H9 (cell line): ENCODE data around the gene TNRC6C. TPM values are rescaled to one million over a fixed set of nuclear protein-coding genes. Genes with fewer than 3 reads are reported as not detected.

ENCODE experiments used
- DNase-seq: peaks from one replicate; pipeline ENCODE4 v3.0.0-alpha.2; 2017
- H2AFZ ChIP-seq: one replicate; pipeline ENCODE4 v1.6.1; 2013; ENCODE audit warnings: mild to moderate bottlenecking, low read length, control low read depth, moderate library complexity
- H2AK5ac ChIP-seq: 2 replicates; pipeline ENCODE4 v1.6.1; 2013; ENCODE audit warnings: low read length, control low read depth, mixed read lengths; ENCODE audit not compliant: insufficient read length
- H2BK120ac ChIP-seq: one replicate; pipeline ENCODE4 v1.6.1; 2013; ENCODE audit warnings: low read depth, mild to moderate bottlenecking, low read length, control low read depth, inconsistent platforms; ENCODE audit not compliant: poor library complexity, severe bottlenecking
- H2BK12ac ChIP-seq: 2 replicates; pipeline ENCODE4 v1.6.1; 2013; ENCODE audit warnings: low read length, control low read depth, mixed read lengths, low read depth; ENCODE audit not compliant: insufficient read length
- H2BK15ac ChIP-seq: 2 replicates; pipeline ENCODE4 v1.6.1; 2013; ENCODE audit warnings: low read depth, low read length, control low read depth
- H2BK20ac ChIP-seq: one replicate; pipeline ENCODE4 v1.6.1; 2013; ENCODE audit warnings: low read depth, mild to moderate bottlenecking, low read length, control low read depth, inconsistent platforms; ENCODE audit not compliant: poor library complexity, severe bottlenecking
- H2BK5ac ChIP-seq: 2 replicates; pipeline ENCODE4 v1.6.1; 2013; ENCODE audit warnings: low read length, control low read depth, mixed read lengths; ENCODE audit not compliant: insufficient read length
- H3K14ac ChIP-seq: 2 replicates; pipeline ENCODE4 v1.6.1; 2013; ENCODE audit warnings: low read length, control low read depth; ENCODE audit not compliant: insufficient read depth
- H3K18ac ChIP-seq: 2 replicates; pipeline ENCODE4 v1.6.1; 2013; ENCODE audit warnings: low read depth, mild to moderate bottlenecking, mixed read lengths, low read length, control low read depth; ENCODE audit not compliant: insufficient read length
- H3K23ac ChIP-seq: 2 replicates; pipeline ENCODE4 v1.6.1; 2013; ENCODE audit warnings: low read length, control low read depth, mixed read lengths, low read depth; ENCODE audit not compliant: insufficient read length
- H3K23me2 ChIP-seq: 2 replicates; pipeline ENCODE4 v1.6.1; 2013; ENCODE audit warnings: low read depth, mild to moderate bottlenecking, mixed read lengths, low read length, control low read depth; ENCODE audit not compliant: insufficient read length, poor library complexity, severe bottlenecking
- H3K27ac ChIP-seq: 2 replicates; pipeline ENCODE4 v1.5.1; 2013; ENCODE audit warnings: low read length, control low read depth, mixed read lengths, low read depth; ENCODE audit not compliant: insufficient read length
- H3K27me3 ChIP-seq: 2 replicates; pipeline ENCODE4 v1.6.1; 2013; ENCODE audit warnings: low read length, control low read depth, inconsistent platforms; ENCODE audit not compliant: insufficient read depth
- H3K4ac ChIP-seq: 2 replicates; pipeline ENCODE4 v1.6.1; 2013; ENCODE audit warnings: low read depth, mild to moderate bottlenecking, control low read depth, inconsistent platforms, low read length, moderate library complexity
- H3K4me1 ChIP-seq: 2 replicates; pipeline ENCODE4 v1.6.1; 2013; ENCODE audit warnings: low read length, control low read depth, inconsistent platforms; ENCODE audit not compliant: insufficient read depth
- H3K4me2 ChIP-seq: 2 replicates; pipeline ENCODE4 v1.6.1; 2013; ENCODE audit warnings: low read length, control low read depth, mixed read lengths; ENCODE audit not compliant: insufficient read length, insufficient read depth
- H3K56ac ChIP-seq: 2 replicates; pipeline ENCODE4 v1.6.1; 2013; ENCODE audit warnings: low read depth, mild to moderate bottlenecking, mixed read lengths, low read length, control low read depth; ENCODE audit not compliant: insufficient read length
- H3K79me1 ChIP-seq: 2 replicates; pipeline ENCODE4 v1.6.1; 2013; ENCODE audit warnings: low read depth, mild to moderate bottlenecking, moderate library complexity, low read length, control low read depth, inconsistent platforms; ENCODE audit not compliant: insufficient read depth, poor library complexity, severe bottlenecking
- H3K79me2 ChIP-seq: 2 replicates; pipeline ENCODE4 v1.6.1; 2013; ENCODE audit warnings: low read length, control low read depth, inconsistent platforms; ENCODE audit not compliant: insufficient read depth
- H3K9ac ChIP-seq: 2 replicates; pipeline ENCODE4 v1.6.1; 2013; ENCODE audit warnings: low read length, control low read depth, mixed read lengths; ENCODE audit not compliant: insufficient read length; ENCODE audit errors: extremely low read depth
- H3K9me3 ChIP-seq: one replicate; pipeline ENCODE4 v1.6.1; 2013; ENCODE audit warnings: low read depth, low read length, inconsistent platforms; ENCODE audit not compliant: control insufficient read depth
- H3T11ph ChIP-seq: one replicate; pipeline ENCODE4 v1.6.1; 2013; ENCODE audit warnings: mild to moderate bottlenecking, low read length, control low read depth, inconsistent platforms
- H4K20me1 ChIP-seq: one replicate; pipeline ENCODE4 v1.6.1; 2013; ENCODE audit not compliant: control insufficient read depth, insufficient read length, insufficient read depth
- H4K5ac ChIP-seq: 2 replicates; pipeline ENCODE4 v1.6.1; 2013; ENCODE audit warnings: low read depth, mild to moderate bottlenecking, mixed read lengths, low read length, control low read depth; ENCODE audit not compliant: insufficient read length
- H4K8ac ChIP-seq: replicated peaks from 2 replicates; pipeline ENCODE4 v1.6.1; 2013; ENCODE audit warnings: low read length, control low read depth, mixed read lengths, low read depth; ENCODE audit not compliant: insufficient read length
- H4K91ac ChIP-seq: 2 replicates; pipeline ENCODE4 v1.6.1; 2013; ENCODE audit warnings: low read depth, mild to moderate bottlenecking, moderate library complexity, mixed read lengths, low read length, control low read depth; ENCODE audit not compliant: insufficient read length
- H3K27ac Mint-ChIP-seq, 3 experiments: 2 replicates in 2 of 3; 3 replicates in 1 of 3; pipeline ENCODE4 v1.8.0; 2020 to 2021; ENCODE audit warnings: mixed read lengths in 3 of 3, mild to moderate bottlenecking in 1 of 3, moderate library complexity in 1 of 3
- H3K27me3 Mint-ChIP-seq: 2 replicates; pipeline ENCODE4 v1.8.0; 2021; ENCODE audit warnings: low read depth, mild to moderate bottlenecking, moderate library complexity, mixed read lengths
- H3K36me3 Mint-ChIP-seq, 3 experiments: 2 replicates in 2 of 3; 3 replicates in 1 of 3; pipeline ENCODE4 v1.8.0; 2020 to 2021; ENCODE audit warnings: low read depth in 3 of 3, mixed read lengths in 3 of 3; ENCODE audit not compliant: insufficient read depth in 1 of 3
- H3K4me1 Mint-ChIP-seq, 2 experiments: 2 replicates each; pipeline ENCODE4 v1.8.0; 2020; ENCODE audit warnings: mixed read lengths in 2 of 2
- H3K4me3 Mint-ChIP-seq, 2 experiments: 2 replicates in 1 of 2; 3 replicates in 1 of 2; pipeline ENCODE4 v1.8.0; 2020 to 2021; ENCODE audit warnings: mild to moderate bottlenecking in 2 of 2, mixed read lengths in 2 of 2, moderate library complexity in 1 of 2
- H3K9me3 Mint-ChIP-seq, 2 experiments: 2 replicates in 1 of 2; 3 replicates in 1 of 2; pipeline ENCODE4 v1.8.0; 2020; ENCODE audit warnings: mild to moderate bottlenecking in 2 of 2, mixed read lengths in 2 of 2, moderate library complexity in 1 of 2
- WGBS: extraction: QIAGEN DNeasy Blood & Tissue Kit; methylation state at CpG from one replicate; pipeline ENCODE4 v1.1.7; 2013; ENCODE audit warnings: missing lambda C conversion rate, low lambda C conversion rate, mixed read lengths; ENCODE audit not compliant: insufficient read length; ENCODE audit errors: extremely low coverage; 5-methylcytosine and 5-hydroxymethylcytosine counted together
- total RNA-seq: library from RNA; stranded (reverse); gene quantifications from 2 replicates; pipeline ENCODE4 v1.2.1, GENCODE V29; 2021
- TF ChIP-seq, protein P1 (sequence below): fragments of 200-600 bp; sonication (generic); conservative IDR thresholded peaks from 3 replicates; pipeline ENCODE4 v1.8.0; 2021; ENCODE audit warnings: antibody characterized with exemption, mild to moderate bottlenecking

The TNRC6C gene
- total RNA-seq, 1 experiment from 2014 or later = 24.7 TPM

DNA sequence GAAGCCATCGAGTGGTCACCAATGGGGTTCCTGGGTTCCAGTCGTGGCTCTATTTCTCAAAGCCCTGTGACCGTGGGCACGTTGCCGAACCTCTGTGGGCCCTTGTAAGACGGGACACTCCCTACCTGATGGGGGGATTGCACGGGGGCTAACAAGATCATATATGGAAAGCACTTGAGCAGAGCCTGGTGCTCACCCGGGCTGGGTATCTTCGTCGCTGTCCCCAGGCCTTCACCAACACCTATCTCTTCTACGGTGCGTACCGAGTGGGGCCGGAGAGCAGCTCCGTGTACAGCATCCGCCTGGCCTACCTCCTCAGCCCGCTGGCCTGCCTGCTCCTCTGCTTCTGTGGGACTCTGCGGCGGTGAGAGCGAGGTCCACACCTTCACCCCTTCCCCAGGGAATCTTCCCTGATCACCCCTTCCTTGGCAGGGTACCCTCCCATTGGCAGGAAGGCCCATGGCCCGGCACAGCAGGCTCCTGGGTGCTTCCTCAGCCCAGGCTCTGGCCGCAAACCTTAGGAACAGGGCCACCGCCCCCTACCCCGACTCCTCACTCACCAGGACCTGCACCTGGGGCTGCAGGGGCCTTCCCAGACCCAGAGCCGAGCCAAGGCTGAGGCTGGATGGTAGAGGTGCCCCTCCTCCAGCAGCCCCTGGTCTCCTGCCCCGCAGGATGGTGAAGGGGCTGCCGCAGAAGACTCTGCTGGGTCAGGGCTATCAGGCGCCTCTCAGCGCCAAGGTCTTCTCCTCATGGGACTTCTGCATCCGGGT lies 174.9 kb downstream of the TNRC6C start:
- no peak overlapping the region for H3K4me2 ChIP-seq
- H2BK12ac ChIP-seq = no peak overlapping the region
- no peak overlapping the region; the same call in 1 of the 2 replicates for H3K14ac ChIP-seq
- TF ChIP-seq, protein P1, sequence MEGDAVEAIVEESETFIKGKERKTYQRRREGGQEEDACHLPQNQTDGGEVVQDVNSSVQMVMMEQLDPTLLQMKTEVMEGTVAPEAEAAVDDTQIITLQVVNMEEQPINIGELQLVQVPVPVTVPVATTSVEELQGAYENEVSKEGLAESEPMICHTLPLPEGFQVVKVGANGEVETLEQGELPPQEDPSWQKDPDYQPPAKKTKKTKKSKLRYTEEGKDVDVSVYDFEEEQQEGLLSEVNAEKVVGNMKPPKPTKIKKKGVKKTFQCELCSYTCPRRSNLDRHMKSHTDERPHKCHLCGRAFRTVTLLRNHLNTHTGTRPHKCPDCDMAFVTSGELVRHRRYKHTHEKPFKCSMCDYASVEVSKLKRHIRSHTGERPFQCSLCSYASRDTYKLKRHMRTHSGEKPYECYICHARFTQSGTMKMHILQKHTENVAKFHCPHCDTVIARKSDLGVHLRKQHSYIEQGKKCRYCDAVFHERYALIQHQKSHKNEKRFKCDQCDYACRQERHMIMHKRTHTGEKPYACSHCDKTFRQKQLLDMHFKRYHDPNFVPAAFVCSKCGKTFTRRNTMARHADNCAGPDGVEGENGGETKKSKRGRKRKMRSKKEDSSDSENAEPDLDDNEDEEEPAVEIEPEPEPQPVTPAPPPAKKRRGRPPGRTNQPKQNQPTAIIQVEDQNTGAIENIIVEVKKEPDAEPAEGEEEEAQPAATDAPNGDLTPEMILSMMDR = no peak
- no peak for DNase-seq
- peak overlapping the region; percentile 1 for H3K18ac ChIP-seq
- H2BK15ac ChIP-seq = no peak overlapping the region
- H4K5ac ChIP-seq = no peak overlapping the region
- Mint-ChIP-seq H3K27ac (no peak overlapping the region), H3K4me3 (no peak overlapping the region; a peak in 1 of 5 replicates), H3K27me3 (peaks cover 23% of the 10 kb centered on the region), H3K36me3 (no peaks in the 10 kb centered on the region; a peak in 1 of 7 replicates), H3K4me1 (peaks cover 24 to 25% of the 10 kb centered on the region in 2 experiments), H3K9me3 (no peaks in the 10 kb centered on the region; a peak in 2 of 5 replicates)
- H2AK5ac ChIP-seq = no peak overlapping the region
- H3K27ac ChIP-seq = no peak overlapping the region
- H3K27me3 ChIP-seq = no peaks in the 10 kb centered on the region; the same call in 1 of the 2 replicates
- no peaks in the 10 kb centered on the region for H4K20me1 ChIP-seq
- H3K79me1 ChIP-seq = no peaks in the 10 kb centered on the region
- H2BK20ac ChIP-seq = no peak overlapping the region
- H3T11ph ChIP-seq = no peak overlapping the region
- H4K8ac ChIP-seq = no peak overlapping the region
- H3K9me3 ChIP-seq = no peaks in the 10 kb centered on the region
- no peak overlapping the region for H4K91ac ChIP-seq
- no peak overlapping the region for H2BK5ac ChIP-seq
- H2AFZ ChIP-seq = no peak overlapping the region
- peaks cover 3% of the 10 kb centered on the region for H3K23me2 ChIP-seq
- no CpG with 5 or more reads among the region's 30 CpGs for WGBS
- H3K9ac ChIP-seq = no peak overlapping the region
- no peak overlapping the region for H3K23ac ChIP-seq
- H3K56ac ChIP-seq = no peak overlapping the region
- H3K4me1 ChIP-seq = peaks cover 9% of the 10 kb centered on the region; the same call in 1 of the 2 replicates
- no peak overlapping the region for H2BK120ac ChIP-seq
- no peak overlapping the region for H3K4ac ChIP-seq
- no peaks in the 10 kb centered on the region for H3K79me2 ChIP-seq
